DMS153 treated with DMSO at 0.1 percent for 48 hours (cell line): Measurements from ENCODE around the gene POLD1.
"Not testable (repeated sequence)": the region's sequence is repeated elsewhere in the genome, so short reads cannot be mapped to it uniquely, and the experiment has no call there.

Experiments used
- DNase-seq: peaks from one replicate; lab custom pipeline; 2025; ENCODE audit not compliant: unreplicated experiment; lab: John Stamatoyannopoulos, UW

Gene POLD1

DNA sequence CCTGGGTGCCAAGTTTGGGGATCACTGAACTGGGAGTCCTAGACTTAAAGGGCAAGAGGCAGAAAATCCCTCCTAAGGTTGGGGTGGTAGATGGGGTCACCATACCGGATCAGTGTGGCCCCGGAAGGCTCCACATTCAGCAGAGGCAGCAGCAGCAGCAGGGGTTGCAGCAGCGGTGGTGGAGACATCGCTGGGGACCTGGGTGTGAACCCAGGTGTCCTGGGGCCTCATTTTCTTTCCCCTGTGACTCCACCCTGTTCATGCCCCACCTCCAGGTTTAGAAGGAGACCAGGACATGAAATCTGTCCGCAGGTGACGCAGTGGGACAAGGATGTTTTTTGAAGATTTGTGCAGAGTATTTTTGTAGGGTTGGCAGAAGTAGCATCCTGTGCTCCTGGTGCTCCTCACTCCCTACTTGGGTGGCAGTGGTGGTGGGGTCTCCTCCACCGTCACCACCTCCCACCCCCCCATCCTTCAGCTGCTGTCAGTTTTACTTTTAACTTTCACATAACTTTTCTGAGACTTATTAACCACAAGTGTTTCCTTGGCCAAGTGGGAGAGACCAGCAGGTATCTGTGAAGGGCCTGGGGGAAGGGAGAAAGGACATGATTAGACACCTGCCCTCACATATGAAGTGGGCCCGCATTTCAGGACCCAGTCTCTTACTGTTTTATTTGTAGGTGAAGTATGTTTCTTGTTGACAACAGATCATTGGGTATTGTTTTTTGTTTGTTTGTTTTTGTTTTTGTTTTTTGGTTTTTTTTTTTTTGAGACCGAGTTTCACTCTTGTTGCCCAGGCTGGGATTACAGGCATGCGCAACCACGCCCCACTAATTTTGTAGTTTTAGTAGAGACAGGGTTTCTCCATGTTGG lies 18.5 kb upstream of the POLD1 start, which contains the start of gene NAPSA:
Gene NAPSA (minus strand): TSS at position 206 of the 873 bp plus-strand sequence. CDS start 18 bp downstream, at position 188.
- no peak for DNase-seq

DNA sequence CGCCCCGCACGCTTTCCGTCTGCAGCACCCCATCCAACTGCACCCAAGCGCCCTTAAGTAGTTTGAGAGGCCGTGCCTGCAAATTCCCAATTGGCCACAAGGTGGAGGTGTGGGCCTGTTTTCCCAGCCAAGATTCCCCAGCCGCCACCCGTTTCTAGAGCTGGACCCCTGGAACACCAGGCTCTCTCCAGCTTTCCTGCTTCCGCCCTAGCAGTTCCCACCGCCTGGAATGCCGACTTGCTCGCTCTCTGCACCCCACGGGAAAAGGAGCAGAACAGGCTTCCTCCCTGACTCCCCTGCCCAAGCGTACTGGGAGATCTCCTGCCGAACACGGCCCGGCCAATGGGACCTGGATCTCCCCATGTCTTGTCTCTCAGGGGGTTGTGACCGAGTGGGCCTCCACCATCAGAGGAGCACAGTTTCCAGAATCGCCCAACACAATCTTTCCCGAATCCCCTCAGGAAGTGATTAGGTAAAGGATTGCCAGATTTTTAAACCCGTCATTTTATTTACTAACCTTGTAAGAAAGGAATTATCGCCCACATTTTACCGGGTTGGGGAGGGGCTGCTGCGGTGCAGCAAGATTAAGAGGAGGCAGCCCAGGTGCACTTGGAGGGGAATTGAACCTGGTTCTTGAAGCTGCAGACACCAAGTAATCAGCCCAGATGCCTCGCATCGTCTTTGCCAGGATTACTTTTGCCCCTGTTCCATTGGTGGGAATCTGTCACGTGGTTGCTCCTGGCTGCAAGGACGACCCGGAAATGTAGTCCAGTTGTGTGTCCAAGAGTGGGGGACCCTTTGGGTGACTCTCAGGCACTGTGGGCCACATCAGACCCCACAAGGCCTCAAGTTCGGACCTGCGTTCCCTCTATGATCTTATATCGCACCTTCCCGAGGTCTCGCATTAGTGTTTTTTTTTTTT lies 15.2 kb upstream of the POLD1 start:
- peak; percentile 82 for DNase-seq

DNA sequence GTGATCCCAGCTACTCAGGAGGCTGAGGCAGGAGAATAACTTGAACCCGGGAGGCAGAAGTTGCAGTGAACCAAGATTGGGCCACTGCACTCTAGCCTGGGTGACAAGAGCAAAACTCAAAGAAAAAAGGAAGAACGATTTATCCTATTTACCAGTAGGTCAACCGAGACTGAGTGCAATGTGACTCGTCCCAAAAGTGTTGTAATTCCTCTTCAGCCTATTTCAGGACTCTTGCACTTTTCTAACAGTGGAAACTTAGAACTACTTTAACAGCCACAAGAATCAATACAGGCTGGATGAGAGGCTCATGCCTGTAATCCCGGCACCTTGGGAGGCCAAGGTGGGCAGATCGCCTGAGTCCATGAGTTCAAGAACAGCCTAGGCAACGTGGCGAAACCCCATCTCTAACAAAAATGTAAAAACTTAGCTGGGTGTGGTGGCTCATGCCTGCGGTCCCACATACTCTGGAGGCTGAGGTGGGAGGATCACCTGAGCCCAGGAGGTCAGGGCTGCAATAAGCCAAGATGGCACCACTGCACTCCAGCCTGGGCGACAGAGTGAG lies 12.2 kb upstream of the POLD1 start:
- no peak for DNase-seq

DNA sequence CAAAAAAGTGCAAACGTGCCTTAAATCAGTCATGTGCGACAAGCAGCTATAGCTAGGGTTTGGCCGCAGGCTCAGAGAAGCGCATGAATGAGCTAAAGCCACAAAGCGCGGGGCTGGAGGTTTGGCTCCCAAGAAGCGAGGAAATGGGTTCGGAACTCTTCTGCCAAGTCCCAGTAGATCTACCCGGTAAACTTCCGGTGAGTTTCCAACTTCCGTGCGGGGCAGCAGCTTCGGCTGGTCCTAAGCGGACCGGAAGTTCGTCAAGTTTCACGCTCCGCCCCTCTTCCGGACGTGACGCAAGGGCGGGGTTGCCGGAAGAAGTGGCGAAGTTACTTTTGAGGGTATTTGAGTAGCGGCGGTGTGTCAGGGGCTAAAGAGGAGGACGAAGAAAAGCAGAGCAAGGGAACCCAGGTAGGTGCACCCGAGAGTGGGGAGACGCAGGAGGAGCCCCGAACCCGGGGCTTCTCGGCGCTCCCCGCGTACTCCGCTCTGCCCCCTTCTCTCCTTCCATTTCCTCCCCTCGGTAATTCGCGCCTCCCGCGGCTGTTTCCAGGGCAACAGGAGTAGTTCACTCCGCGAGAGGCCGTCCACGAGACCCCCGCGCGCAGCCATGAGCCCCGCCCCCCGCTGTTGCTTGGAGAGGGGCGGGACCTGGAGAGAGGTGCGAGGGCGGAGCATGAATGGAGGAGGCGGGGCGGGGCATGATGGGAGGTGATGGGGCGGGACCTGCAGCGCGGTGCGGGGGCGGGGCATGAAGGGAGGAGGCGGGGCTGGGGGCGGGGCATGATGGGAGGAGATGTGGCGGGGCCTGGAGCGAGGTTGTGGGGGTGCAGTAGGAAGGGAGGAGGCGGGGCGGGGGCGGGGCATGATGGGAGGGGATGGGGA lies 7.7 kb upstream of the POLD1 start, which contains the start of gene NR1H2:
Gene NR1H2 (plus strand): TSS at position 292 of the 885 bp plus-strand sequence. CDS start 1,149 bp downstream, outside the sequence.
- DNase-seq: peak; percentile 90

DNA sequence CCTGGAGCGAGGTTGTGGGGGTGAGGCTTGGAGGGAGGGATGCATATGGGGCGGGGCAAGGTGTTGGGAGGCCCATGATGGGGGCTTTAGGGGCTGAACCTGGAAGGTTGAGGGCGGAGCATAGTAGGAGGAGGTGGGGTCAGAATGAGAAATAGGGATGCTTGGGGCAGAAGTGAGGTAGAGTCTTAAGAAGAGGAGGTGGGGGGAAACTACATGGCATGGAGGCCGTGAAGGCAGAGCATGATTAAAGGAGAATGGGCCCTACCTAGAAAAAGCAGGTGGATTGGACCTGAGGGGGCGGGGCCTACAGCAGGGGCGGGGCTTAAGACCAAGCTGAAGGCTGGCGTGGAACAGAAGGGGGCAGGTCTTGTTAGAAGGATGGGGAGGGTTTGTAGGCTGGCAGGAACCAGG lies 7.1 kb upstream of the POLD1 start:
- peak; percentile 32 for DNase-seq

DNA sequence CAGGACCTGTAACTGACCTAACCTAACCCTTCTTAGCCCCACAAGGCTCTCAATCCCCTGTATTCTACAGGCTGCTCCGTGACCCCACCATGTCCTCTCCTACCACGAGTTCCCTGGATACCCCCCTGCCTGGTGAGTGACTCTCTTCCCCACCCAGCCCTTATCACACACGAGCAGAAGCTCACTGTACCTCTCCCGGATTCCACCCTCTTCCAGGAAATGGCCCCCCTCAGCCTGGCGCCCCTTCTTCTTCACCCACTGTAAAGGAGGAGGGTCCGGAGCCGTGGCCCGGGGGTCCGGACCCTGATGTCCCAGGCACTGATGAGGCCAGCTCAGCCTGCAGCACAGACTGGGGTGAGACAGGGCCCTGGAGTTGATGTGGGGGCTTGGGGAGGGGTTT lies 6.6 kb upstream of the POLD1 start:
- no peak for DNase-seq

DNA sequence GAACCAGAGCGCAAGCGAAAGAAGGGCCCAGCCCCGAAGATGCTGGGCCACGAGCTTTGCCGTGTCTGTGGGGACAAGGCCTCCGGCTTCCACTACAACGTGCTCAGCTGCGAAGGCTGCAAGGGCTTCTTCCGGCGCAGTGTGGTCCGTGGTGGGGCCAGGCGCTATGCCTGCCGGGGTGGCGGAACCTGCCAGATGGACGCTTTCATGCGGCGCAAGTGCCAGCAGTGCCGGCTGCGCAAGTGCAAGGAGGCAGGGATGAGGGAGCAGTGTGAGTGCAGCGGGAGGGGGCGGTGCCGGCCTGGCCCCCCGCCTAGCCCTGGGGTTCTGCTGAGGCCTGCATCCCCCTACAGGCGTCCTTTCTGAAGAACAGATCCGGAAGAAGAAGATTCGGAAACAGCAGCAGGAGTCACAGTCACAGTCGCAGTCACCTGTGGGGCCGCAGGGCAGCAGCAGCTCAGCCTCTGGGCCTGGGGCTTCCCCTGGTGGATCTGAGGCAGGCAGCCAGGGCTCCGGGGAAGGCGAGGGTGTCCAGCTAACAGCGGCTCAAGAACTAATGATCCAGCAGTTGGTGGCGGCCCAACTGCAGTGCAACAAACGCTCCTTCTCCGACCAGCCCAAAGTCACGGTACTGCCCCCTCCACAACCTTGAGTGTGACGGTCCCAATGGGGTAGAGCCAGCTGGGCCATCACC lies 5.8 kb upstream of the POLD1 start:
- no peak for DNase-seq

DNA sequence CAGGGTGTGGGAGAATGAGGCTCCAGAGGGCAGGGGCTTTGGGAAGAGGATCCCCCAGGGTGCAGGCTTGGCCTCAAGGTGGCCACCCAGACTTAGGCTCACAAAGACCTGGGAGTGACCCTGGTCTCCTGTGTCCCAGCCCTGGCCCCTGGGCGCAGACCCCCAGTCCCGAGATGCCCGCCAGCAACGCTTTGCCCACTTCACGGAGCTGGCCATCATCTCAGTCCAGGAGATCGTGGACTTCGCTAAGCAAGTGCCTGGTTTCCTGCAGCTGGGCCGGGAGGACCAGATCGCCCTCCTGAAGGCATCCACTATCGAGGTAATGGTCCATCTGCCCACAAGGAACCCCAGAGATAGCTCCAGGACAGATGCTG lies 5.3 kb upstream of the POLD1 start:
- no peak for DNase-seq

DNA sequence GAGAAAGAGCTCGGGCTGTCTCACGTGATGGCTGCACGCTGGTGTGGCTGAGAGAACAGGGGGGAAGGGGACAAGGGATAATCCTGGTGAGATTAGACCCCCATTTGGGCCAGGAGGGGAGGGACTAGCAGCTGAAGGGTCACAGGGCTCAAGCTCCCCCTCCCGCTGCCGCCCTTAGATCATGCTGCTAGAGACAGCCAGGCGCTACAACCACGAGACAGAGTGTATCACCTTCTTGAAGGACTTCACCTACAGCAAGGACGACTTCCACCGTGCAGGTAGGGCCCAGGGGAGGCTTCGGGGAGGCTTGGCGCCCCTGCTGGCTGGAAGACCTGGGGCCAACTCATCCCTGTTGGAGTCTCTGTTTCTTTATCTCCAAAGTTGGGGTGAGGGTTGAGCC lies 4.5 kb upstream of the POLD1 start:
- DNase-seq: no peak

DNA sequence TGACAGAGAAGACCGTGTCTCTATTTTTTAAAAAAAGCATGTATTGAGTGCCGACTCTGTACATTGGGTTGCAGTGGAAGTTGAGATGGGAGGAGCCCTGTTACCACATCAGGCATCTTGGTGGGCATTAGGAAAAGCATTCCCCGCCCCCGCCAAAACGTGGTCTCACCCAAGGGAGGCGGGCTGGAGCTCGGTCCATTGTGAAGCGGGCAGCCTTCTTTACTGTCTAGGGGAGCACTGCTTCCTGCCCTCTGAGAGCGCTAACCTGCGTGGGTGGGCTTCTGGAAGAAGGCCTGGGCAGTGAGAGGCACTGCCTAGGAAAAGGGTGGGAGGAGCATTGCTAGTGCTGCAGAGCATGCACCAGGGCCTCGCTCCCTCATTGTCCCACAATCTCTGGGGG lies 4.0 kb upstream of the POLD1 start:
- no peak for DNase-seq

DNA sequence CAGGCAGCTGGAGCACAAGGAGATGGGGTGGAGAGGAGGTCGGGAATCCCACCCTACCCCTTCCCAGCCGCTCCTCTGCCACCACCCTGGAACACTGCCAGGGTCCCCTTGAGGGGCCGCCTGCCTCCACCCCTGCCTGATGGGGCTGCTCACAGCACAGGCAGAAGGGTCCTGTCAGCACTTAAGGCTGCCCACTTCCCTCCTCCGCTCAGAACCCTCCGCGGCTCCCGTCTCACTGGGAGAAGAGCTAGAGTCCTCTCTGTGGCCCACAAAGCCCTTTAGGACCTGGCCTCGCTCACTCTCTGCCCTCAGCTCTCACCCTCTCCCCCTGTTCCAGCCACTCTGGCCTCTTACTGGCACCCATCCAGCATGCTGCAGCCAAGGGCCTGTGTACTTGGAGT lies 3.4 kb upstream of the POLD1 start:
- no peak for DNase-seq

DNA sequence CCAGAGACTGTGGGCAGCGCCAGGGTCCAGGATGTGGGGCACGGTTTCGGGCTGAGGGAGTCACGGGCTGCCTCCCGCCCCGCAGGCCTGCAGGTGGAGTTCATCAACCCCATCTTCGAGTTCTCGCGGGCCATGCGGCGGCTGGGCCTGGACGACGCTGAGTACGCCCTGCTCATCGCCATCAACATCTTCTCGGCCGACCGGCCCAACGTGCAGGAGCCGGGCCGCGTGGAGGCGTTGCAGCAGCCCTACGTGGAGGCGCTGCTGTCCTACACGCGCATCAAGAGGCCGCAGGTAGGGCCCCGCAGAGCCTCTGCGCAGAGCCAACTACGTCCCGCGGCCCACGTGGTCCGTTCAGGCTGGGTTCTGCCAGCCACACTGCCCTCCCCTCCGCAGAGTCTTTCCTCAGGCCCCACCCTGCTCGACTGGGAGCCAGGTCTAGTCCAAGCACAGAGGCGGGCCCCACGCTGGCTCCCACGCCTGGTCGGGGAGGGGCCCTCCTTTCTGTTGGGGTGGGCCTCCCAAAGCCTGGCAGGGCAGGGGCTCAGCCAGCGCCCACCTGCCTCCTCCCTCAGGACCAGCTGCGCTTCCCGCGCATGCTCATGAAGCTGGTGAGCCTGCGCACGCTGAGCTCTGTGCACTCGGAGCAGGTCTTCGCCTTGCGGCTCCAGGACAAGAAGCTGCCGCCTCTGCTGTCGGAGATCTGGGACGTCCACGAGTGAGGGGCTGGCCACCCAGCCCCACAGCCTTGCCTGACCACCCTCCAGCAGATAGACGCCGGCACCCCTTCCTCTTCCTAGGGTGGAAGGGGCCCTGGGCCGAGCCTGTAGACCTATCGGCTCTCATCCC lies 2.0 kb upstream of the POLD1 start:
- DNase-seq: no peak

DNA sequence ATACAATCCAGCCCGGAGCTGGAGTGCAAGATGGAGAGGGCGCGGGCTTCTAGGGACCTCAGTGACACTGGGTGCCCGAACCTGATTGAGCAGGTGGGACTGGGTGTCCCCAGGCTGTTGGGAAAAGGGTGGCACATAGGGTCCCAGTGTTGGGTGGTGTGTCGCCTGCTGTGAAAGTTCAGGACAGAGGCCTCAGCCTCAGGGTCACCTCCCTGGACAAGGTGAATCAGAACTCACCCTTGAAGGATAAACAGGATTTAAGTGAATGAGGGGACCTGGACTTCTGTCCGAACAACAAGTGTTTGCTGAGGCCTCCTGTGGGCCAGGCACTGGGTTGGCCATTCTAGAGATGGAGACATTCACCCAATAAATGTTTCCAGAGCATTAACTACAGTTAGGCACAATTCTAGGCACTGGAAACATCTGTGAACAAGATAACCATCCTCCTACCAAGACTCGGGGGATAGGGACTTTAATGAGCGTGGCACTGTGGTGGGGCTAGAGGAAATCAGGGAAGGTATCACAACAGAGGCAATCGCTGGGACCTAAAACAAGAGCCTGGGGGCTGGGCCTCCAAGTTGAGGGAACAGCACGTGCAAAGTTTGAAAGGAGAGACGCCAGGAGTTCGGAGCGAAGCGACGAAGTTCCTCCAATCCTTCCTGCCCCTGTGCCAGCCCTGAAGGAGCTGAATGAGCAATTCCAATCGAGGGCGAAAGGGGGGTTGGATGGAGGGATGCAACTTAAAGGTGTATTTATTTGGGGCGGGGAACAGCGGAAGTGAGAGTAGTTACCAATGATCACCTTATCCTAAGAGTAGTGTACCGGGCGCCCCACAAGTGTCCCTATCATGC lies 921 bp upstream of the POLD1 start:
- DNase-seq: no peak

DNA sequence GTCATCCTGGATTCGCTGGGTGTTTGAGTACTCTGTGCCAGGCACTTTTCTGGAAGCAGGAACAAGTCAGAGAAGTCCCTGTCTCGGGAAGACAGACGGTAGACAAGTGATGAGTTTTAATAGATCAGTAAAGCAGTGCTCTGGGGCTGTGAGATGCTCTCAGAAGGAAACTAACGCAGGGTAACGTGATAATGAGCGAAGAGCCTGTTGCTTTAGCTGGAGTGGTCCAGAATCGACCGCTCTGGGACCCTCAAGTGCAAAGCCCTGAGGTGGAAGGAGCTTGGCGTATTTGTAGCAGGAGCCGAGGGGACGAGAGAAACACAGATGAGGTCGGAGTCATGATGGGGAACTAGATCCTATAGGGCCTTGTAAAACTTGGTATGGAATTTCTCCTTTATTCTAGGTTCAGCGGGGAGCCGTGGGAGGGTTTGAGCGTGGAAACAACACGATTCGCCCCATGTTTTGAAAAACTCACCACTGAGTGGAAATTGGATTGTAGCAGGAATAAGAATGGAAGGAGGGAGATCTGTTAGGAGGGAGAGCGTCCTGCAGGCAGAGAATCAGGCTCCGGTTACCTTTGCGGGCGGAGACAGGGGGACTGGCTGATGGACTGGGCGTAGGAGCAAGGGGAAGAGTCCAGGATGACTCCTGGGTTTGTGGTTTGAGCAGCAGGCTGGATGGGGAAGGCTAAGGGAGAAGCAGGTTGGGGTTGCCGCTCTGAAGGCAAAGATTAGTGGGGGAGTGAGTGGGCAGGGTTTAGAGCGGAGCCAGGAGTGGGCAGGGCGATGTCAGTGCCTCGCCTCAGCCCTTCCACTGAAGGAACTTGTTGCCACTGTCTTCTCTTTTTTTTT lies 763 bp downstream of the POLD1 start:
- DNase-seq: no peak

DNA sequence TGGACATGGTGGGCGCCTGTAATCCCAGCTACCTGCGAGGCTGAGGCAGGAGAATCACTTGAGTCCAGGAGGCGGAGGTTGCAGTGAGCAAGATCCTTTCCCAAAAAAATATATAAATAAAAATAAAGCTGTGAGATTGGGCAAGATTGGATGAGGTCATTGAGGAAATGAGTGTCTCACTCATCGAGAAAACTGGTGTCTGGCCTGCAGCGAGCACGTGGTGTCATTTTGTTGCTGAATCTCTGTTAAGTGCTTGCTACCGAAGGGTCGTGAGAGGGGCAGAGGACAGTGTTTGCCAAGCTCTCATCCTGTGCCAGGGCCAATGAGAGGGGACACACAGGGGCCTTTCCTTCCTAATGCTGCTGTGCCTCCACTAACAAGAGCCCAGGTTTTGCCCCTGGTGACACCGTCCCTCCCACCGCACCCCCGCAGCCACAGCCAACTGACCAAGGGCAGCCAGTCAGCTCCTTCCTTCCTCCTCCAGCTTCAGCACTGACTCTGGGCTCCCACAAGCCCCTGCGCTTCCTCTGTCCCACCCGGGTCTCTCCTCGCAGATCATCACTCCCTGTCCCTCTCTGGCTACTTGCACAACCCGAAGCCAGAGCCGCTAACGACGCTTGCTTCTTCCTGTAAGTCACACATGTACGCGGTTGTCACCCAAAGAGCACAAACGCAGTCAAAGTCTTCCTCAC lies 3.2 kb downstream of the POLD1 start:
- no peak for DNase-seq

DNA sequence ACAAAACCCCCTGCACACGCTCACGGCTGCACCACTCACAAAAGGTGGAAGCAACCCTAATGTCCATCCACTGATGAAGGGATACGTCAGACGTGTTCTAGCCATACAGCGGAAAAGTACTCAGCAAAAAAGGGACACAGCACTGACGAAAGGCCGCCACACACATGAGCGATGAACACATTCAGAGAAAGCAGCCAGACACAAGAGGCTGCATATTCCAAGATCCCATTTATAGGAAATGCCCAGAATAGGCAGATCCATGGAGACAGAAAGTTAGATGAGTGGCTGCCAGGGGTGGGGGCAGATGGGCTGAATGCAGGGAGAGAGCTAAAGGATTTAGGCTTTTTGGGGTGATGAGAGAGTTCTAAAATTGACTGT lies 3.7 kb downstream of the POLD1 start:
- no peak for DNase-seq

DNA sequence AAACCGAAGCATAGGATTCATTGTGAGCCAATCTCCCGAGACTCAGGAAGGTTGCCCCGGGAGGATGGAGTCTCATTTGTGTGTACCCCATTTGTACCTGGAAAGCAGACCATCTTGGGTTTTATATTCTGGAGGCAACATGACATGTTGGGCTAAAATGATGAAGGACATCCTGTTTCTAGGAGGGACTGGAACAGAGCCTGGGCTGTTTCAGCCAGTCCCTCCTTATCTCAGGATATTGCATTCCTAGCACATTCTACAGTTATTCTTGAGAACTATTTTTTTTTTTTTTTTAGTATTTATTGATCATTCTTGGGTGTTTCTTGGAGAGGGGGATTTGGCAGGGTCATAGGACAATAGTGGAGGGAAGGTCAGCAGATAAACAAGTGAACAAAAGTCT lies 6.1 kb downstream of the POLD1 start:
- not testable (repeated sequence) for DNase-seq
